ENCODE data around the gene POMGNT2. TPM values are rescaled to one million over a fixed set of nuclear protein-coding genes. Genes with fewer than 3 reads are reported as not detected.

POMGNT2 gene
- total RNA-seq, 1 donor from 2014 or later, result 10.8 TPM

DNA sequence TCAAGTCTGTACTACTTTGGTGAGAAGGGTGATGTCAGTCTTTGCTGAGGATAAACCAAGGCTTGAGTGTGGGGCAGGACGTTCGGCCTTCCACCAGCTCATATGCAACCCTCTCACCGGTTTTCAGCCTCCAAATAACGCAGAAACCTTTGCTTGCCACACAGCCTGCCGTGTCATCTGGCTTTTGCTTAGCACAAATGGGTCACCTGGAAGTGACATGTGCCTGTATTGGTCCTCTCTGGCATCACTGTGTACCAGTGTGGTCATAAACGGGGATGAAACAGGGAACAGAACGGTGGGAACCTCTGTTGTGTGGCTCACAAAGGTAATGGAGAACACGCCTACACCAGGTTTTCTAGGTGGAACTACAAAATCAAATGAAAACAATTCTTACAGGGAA, 7.1 kb downstream of the POMGNT2 start:
- TF ChIP-seq, protein P1, sequence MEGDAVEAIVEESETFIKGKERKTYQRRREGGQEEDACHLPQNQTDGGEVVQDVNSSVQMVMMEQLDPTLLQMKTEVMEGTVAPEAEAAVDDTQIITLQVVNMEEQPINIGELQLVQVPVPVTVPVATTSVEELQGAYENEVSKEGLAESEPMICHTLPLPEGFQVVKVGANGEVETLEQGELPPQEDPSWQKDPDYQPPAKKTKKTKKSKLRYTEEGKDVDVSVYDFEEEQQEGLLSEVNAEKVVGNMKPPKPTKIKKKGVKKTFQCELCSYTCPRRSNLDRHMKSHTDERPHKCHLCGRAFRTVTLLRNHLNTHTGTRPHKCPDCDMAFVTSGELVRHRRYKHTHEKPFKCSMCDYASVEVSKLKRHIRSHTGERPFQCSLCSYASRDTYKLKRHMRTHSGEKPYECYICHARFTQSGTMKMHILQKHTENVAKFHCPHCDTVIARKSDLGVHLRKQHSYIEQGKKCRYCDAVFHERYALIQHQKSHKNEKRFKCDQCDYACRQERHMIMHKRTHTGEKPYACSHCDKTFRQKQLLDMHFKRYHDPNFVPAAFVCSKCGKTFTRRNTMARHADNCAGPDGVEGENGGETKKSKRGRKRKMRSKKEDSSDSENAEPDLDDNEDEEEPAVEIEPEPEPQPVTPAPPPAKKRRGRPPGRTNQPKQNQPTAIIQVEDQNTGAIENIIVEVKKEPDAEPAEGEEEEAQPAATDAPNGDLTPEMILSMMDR (IDR thresholded peaks at IDR 0.05), result no peak
- intact Hi-C loops (cut with DNase I), result no loop called here
- H3K27ac ChIP-seq, result no peak overlapping the region
- H3K36me3 ChIP-seq, result no peaks in the 10 kb centered on the region
- H3K4me3 ChIP-seq, result no peak overlapping the region
- ATAC-seq (no peak), DNase-seq (no peak)
- H3K4me1 ChIP-seq, result peaks cover 8% of the 10 kb centered on the region
- H3K27me3 ChIP-seq, result no peaks in the 10 kb centered on the region
- no peaks in the 10 kb centered on the region for H3K9me3 ChIP-seq

DNA sequence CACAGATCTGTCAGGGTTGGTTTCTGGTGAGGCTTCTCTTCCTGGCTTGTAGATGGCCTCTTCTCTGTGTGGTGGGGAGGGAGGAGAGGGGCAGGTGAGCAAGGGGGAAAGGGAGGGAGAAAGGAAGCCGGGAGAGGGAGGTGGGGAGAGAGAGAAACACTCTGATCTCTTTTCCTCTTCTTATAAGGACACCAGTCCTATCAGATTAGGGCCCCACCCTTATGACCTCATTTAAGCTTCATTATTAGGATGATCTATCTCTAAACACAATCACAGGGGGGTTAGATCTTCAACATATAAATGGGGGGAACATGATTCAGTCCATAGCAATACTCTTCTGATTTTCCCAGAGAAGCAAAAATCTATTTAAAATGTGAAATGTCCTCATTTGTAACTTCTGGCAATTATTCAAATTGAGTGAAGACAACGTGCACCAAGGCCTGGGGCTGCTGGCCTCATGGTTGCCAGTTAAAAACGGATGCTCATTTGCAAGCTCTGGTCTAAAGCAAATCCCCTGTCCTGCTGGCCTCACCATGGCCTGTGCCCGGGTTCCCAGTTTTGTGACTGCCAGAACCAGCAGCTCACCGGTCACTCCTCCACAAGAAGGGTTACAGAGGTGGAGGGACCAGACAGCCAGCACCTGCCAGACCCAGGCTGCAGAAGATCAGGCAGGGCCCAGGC, 8.3 kb downstream of the POMGNT2 start:
- TF ChIP-seq, protein P1 (IDR thresholded peaks at IDR 0.05), result no peak
- ATAC-seq (no peak), DNase-seq (no peak)
- Histone ChIP-seq H3K4me3 (no peak overlapping the region), H3K36me3 (no peaks in the 10 kb centered on the region), H3K27ac (no peak overlapping the region), H3K9me3 (no peaks in the 10 kb centered on the region), H3K27me3 (no peaks in the 10 kb centered on the region), H3K4me1 (no peaks in the 10 kb centered on the region)
- intact Hi-C loops (cut with DNase I), result no loop called here

DNA sequence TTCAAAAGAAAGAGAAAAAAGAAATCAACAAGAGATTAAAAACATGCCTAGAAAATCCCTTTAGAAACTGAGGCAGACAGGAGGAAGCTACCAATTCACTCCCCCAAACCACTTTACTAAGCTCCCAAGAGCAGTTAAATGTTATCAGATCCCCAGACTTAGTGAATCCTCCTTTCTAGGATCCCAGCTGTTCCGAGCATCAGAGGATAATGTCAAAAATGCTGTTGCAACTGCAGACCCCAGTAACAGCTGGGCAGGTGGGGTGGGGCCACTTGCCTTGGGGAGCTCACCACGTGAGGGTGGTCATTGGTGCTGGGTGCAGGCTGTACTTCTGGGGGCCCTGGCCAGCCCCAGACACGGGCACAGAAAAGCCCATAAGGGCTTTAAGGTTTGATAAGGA, 9.1 kb downstream of the POMGNT2 start:
- intact Hi-C loops (cut with DNase I), result no loop called here
- no peaks in the 10 kb centered on the region for H3K27me3 ChIP-seq
- no peaks in the 10 kb centered on the region for H3K4me1 ChIP-seq
- no peak overlapping the region for H3K27ac ChIP-seq
- H3K9me3 ChIP-seq, result no peaks in the 10 kb centered on the region
- TF ChIP-seq, protein P1 (IDR thresholded peaks at IDR 0.05), result no peak
- no peak overlapping the region for H3K4me3 ChIP-seq
- ATAC-seq, result no peak
- H3K36me3 ChIP-seq, result no peaks in the 10 kb centered on the region
- no peak for DNase-seq

DNA sequence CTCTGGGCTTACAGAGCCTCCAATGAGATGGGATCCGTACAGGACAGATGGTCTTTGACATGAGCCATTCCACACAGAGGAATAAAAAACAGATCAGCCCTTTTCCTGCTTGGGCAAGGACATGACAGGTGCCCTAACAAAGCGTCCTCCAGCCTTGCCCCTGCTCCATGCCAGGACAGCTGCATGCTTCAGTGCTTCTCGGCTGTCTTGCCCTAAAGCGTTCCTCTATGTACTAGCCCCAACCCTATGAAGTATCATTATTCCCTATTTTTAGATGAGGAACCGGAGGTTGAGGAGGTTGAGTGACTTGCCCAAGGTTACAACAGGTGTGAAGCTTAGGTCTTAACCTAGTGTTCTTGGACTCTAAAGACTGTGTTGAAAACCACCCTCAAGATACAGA, 10.5 kb downstream of the POMGNT2 start:
- no peak for ATAC-seq
- Histone ChIP-seq H3K27me3 (no peaks in the 10 kb centered on the region), H3K36me3 (no peaks in the 10 kb centered on the region), H3K4me1 (peaks cover 4% of the 10 kb centered on the region), H3K4me3 (no peak overlapping the region), H3K27ac (no peak overlapping the region), H3K9me3 (no peaks in the 10 kb centered on the region)
- intact Hi-C loops (cut with DNase I), result no loop called here
- no peak for DNase-seq
- TF ChIP-seq, protein P1 (IDR thresholded peaks at IDR 0.05), result no peak

DNA sequence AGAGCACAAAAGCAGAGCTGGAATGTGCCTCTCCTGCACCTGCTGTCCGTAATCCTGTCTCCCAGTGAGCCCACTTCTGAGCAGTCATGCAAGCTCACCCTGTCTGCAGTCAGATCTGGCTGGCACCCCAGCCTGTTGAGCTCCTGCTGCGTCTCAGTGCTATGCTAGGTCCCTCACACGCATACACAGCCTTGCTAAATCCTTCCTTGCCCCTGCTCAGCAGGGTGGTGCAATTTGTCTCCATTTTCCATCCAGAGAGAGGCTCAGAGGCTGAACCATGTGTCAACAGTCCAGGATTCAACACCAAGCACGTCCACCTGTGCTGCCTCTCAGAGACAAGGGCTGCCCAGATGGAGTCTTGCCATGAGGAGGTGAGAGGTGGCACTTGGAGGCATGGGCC, 11.0 kb downstream of the POMGNT2 start:
- intact Hi-C loops (cut with DNase I), result no loop called here
- no peak for DNase-seq
- TF ChIP-seq, protein P1 (IDR thresholded peaks at IDR 0.05), result no peak
- H3K27me3 ChIP-seq, result no peaks in the 10 kb centered on the region
- no peaks in the 10 kb centered on the region for H3K9me3 ChIP-seq
- H3K36me3 ChIP-seq, result no peaks in the 10 kb centered on the region
- H3K27ac ChIP-seq, result no peak overlapping the region
- H3K4me3 ChIP-seq, result no peak overlapping the region
- no peak for ATAC-seq
- H3K4me1 ChIP-seq, result peaks cover 4% of the 10 kb centered on the region

DNA sequence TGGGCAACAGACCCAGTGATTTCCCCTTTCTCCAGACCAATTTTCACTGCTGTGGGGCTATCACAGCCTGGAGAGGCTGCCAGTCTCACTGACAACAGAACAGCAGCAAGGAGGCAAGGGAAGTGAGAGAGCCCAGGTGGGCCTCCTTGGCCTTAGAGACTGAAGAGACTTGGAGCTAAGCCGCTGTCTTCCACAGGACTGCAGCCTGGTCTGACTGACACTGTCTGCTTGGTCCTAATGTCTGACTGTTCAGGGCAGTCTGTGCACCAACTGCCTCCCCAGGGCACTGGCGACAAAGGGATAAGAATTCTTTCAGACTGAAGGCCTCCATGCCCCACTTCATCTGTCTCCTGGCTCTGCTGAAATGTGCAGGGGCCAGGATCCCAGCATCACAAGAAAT, 11.5 kb downstream of the POMGNT2 start:
- TF ChIP-seq, protein P1 (IDR thresholded peaks at IDR 0.05), result no peak
- Histone ChIP-seq H3K27ac (no peak overlapping the region), H3K4me1 (peaks cover 4% of the 10 kb centered on the region), H3K9me3 (no peaks in the 10 kb centered on the region), H3K36me3 (no peaks in the 10 kb centered on the region), H3K27me3 (no peaks in the 10 kb centered on the region), H3K4me3 (no peak overlapping the region)
- intact Hi-C loops (cut with DNase I), result no loop called here
- no peak for ATAC-seq
- no peak for DNase-seq
